ENCODE data around the gene GRM3.

- no peak for TF ChIP-seq CTCF (IDR thresholded peaks at IDR 0.05; ENCODE audit: insufficient read depth, low read length)
- no peak for TF ChIP-seq POLR2AphosphoS5 (IDR thresholded peaks at IDR 0.05; ENCODE audit: low read depth)
Observed at GRCh38 chr7:86833360-86833759, 189.7 kb downstream of the GRM3 start.
